ENCODE results near the gene TPPP3.

The TPPP3 gene

DNA sequence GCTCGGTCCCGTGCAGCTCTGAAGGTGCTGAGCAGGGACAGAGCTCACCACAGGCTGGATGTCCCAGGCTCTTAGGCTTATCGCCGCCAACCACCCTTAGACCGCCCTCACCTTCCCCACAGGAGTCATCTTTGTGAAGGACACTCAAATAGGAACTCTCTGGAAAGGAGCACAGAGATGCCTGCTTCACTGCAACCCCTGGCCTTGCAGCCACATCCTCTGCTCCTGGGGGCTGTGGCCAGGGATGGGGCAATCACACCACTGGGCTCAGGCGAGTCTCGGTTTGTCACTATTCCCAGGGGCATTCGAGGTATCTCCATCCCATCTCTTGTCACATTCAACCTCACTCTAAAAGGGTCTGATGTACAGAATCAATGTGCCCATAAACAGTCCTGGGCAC lies 12.0 kb upstream of the TPPP3 start:
- no peak for DNase-seq (ENCODE audit: low read depth, low spot score)

DNA sequence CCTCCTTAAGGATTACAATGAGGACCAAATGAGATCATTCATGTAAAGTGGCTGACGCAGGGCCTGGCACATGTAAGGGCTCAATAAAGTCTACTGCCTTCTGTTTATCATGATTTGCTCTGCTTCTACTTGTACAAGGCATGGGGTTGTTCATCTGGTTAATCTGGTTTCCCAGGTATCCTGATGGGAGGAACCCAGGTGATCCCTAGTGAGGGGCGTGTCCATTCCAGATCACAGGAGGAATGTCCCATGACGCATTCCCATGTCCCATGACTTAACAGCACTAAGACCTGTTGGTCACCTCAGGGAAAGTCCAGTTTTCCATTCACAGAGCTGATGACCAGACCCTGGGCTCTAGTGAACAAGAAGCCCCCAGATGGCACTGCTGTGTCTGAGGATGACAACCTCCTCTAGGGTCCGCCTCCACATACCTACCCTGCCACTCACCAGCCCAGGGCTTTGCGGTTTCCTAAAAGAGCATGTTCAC lies 11.5 kb upstream of the TPPP3 start:
- no peak for DNase-seq (ENCODE audit: low read depth, low spot score)

DNA sequence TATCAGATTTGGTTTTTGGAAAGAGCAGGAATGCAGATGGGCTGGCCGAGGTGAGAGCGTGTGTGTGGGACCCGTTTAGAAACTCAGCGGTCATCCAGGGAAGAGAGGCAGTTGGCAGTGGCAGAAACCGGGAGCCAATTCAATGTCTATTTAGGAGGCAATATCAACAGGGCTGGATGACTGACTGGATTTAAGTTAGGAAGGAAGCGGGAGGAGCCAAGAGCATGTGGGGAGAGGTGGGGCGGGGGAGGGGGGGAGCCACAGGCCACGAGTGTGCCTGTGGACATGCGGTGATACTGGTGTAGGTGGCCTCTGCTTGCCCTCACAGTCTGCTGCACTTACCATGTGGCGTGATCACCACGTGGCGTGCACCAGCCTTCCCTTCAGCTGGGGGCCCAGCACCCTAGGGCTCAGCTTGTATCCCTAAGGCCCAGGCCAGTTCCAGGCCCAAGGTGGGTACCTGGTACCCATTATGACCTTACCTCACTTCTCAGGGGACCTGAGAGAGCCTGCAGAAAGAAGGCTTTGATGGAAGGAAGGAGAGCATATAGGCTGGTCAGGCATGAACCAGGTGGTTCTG lies 10.8 kb upstream of the TPPP3 start:
- DNase-seq (ENCODE audit: low read depth, low spot score), result no peak

DNA sequence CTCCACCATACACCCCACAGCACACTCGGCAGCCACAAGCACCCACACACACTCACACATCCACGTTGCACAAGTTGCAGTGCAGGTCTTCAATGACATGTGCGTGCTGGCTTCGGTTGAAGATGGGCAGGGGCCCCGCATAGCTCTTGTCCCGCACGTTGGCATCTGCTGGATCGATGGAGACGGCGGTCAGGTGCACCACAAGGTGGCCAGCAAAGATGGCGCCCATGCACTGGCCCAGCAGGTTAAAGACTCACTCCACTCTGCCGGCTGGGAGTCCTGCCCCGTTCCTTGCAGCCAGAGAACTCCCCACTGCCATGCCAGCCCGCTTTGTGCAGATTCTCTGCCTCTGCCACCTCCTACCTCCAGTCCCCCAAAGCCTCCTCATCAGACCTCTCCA lies 7.6 kb upstream of the TPPP3 start:
- no peak for DNase-seq (ENCODE audit: low read depth, low spot score)

DNA sequence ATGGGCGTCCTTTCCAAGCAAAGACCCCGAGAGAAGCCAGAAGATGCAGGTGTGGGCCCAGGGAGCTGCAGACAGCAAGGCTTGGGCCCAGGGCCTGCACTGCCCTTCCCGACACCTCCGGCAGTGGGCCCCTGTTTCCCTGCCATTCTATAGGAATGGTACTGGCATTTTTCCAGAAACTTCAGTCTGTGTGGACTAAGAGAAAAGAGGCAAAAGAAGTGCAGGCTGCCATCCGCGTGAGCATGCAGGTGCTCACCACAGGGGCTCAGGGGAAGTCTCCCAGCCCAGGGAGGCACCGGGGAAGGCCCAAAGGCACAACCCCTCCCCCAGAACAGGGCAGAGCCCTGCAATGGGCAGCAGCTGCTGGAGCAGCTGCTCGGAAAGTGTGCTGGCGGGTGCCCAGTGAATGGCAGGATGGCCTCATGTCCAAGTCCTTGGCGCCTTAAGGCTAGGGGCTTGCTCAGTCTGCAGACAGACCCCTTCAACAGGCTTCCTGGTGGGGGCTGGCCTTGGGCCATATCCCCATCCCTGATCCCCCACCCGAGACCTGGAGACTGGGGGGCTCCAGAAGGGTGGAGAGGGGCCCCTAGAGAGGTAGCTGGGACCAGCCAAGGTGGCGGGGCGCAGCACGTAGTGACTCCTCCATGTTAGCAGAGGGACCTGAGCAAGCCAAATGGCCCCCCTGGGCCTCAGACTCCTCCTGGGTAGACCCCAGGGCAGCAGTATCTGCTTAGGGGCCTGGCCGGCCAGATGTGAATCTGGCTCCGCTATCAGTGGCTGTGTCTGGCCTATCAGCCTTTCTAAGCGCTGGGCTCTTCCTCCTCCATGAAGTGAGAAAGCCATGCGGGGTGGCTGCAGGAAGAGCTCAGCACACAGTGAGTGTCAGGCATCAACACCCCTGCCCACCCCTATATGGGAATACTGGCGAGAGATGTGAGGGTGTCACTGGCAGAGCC lies 6.7 kb upstream of the TPPP3 start:
- no peak for DNase-seq (ENCODE audit: low read depth, low spot score)

DNA sequence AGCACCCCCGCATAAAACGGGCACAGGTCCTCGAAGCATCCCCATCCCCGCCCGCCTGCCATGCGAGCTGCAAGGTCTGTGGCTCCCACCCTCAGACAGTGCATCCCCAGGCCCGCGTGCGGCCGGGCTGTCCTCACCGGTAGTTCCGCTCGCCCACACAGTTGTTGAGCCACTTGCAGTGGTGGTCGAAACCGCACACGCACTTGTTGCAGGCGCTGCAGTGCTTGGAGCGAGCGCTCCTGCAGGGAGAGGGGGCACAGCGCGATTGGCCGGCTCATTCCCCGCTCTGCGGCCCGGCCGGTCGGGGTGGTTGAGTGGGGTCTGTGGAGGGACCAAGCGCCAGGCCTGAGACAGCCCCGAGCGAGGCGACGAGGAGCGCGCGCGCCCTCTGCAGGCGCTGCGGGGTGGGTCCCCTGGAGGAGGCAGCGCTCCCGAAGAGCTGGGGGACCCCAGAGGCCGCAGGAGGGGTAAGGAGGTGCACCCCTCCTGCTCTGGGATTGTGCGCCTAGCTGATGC lies 6.0 kb upstream of the TPPP3 start:
- no peak for DNase-seq (ENCODE audit: low read depth, low spot score)

DNA sequence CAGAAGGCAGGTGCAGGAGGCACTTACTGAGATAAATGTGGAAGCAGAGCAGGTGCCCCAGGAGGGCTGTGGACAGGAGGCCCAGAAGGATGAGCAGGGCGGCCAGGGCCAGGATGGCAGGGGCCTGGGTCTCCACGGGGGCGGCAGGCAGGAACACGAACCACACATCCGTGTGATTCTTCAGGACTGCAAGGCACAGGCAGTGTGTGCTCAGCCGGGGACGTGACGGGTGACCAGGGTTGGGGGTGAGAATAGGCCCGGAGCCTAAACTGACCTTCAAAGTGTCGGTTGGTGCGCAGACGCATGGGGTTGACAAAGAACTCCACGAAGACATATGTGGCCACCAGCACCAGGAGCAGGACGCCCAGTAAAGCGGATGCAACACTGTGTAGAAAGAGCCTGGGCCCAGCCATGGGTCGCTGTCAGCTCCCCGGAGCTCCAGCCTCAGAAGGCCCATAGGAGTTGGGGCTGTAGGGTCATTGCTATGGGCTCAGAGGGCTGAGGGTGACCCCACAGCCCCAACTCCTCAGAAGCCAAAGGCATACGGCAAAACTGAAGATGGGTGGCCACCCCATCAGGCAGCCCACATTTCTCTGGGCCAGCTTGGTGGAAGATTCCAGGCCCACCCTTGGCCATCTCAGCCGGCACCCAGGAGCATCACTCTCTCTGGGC lies 5.4 kb upstream of the TPPP3 start:
- DNase-seq (ENCODE audit: low read depth, low spot score), result no peak

DNA sequence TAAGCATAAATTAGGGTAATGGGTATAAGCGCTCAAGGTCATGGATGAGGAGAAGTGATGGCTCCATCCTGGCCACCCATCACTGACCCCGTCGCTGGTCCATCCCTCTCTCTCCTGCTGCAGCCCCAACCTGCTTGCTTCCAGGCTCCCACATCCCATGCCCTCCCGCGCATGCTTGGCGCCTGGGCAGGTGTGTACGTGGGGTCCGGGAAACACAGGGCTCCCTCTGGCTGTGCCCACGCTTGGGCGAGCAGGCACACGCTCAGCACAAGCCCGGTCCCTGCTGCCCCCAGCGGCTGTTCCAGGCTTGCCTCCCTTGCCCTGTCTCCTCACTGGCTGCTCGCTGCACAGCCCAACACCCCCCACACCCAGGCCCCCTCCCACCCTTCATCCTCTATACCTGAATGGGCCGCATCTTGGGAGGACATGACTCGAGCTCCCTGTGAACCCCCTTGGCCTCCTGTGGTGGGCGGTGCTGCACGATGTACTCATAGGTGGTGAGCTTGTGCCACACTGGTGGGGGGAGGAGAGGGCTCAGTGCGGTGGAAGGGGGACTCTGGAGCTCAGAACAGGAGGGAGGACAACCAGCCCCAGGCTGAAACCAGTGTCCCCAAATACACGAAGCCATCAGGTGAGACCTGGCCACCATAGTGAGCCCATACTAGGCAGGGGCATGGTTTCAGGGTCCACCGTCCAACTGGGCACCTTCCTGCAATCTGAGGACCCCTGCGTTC lies 4.7 kb upstream of the TPPP3 start:
- no peak for DNase-seq (ENCODE audit: low read depth, low spot score)

DNA sequence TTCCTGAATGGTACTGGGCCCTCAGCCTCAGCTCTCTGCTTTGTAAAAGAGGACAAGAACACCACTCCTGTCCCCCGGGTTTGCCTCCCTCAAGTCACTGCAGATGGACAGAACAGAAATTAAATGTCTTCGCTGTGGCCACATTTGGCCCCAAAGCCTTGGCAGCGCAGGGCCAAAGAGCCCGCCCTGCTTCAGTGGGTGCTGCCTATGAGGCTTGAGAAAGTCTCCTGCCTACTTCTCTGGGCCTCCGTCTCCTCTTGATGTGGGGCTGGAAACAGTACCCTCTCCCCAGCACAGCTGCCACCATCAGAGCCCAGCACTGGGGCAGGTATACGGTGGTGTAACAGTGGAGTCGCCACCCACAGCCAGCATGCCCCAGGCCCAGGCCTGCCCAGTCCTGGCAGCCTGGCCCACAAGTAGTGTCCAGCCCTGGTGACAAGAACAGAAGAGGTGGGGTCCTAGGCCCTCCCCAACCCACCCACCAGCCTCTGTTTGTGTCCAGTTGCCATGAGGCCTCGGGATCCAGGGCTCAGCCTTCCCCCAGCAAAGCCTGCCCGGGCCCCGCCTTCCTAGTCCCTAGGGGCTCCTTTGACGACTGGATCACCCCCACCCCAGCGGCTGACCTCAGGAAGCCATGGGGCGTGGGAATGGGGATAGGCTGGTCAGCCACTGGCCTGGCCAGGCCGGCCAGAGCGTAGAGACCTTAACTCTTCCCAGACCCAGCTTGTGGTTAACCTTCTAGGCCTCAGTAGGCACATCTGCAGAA lies 3.9 kb upstream of the TPPP3 start:
- DNase-seq (ENCODE audit: low read depth, low spot score), result no peak

DNA sequence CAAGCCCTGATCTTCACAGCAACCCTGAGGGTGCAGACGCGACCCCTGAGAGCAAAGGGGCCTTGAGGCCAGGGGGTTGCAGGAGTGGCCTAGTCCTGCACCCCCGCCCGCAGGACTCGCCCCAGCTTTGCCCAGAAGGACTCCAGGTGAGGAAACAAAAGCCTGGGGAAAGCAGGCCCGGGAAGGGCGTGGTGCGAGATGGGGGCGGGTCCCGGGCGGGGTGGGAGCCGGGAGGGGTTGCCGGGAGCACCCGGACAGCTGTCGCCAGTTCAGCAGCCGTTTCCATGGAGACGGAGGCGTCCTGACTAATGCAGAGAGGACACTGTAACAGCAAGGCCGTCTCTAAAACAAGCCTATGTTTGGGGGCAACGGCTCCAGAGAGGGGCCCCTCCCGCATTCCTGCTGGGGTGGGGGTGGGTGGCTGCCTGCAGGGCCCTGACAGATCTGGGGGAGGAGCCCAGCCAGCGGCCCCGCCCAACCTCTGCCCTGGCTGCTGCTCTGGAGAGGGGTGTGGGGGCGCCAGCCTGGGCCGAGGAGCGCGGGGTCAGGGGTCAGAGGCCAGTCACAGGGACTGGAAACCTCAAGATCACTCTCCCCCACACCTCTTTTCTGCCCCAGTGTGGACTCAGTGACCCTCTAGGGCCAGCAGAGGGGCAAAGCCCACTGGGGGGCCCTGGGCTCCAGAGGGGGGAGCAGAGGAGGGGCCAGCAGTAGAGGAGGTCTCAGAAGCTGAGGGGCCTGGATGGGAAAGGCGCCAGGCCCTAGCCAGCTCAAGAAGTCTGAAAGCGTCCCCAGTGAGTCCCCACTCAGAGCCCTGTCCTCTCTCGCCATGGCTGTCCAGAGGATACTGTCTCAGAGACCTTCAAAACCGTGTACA lies 3.1 kb upstream of the TPPP3 start:
- DNase-seq (ENCODE audit: low read depth, low spot score), result no peak

DNA sequence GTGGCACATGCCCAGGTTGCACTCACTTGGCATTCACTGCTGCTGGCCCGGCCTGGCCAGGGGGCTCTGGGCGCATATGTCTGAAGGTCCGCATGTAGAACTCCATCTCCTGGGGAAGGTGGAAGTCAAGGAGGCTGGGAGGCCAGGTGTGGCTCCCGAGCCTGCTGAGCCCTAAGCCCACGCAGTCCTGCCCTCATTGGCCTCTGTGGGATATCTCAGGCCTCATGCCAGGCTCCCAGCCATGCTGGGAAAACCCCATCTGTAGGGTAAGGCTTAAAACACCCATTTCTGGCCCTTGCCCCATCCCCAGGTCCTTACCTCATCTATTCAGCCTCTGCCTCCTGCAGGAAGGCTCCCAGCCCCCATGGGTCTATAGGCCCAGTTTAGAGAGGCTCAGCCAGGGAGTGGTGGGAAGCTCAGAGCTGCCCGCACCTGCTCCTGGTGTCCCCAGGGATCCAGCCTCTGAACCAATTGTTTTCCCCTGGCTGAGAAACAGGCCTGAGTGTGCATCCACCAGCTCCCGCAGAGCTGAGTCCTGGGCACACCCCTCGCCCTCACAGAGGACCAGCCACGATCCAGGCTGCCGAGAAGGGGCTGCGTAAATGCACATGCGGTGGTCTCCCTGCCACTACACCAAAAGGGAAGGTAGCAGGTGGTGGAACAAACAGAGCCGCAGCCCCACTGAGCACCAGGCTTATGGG lies 2.3 kb upstream of the TPPP3 start:
- DNase-seq (ENCODE audit: low read depth, low spot score), result no peak

DNA sequence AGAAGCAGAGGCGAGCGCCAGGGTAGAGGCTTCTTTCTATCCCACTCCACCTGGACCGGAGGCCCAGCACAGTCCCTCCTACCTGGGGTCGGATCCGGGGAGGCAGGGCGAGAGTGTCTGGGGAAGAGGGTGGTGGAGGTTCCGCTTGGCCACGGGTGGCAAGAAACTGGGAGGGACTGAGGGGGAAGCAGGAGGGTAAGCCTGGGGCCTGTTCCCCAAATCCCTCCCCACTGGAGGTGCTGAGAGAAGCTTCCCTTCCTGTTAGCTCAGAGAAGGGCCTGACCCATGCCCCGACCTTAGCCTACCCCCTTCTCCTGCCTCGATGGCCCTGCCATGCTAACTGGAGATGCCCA lies 1.8 kb upstream of the TPPP3 start:
- no peak for DNase-seq (ENCODE audit: low read depth, low spot score)

DNA sequence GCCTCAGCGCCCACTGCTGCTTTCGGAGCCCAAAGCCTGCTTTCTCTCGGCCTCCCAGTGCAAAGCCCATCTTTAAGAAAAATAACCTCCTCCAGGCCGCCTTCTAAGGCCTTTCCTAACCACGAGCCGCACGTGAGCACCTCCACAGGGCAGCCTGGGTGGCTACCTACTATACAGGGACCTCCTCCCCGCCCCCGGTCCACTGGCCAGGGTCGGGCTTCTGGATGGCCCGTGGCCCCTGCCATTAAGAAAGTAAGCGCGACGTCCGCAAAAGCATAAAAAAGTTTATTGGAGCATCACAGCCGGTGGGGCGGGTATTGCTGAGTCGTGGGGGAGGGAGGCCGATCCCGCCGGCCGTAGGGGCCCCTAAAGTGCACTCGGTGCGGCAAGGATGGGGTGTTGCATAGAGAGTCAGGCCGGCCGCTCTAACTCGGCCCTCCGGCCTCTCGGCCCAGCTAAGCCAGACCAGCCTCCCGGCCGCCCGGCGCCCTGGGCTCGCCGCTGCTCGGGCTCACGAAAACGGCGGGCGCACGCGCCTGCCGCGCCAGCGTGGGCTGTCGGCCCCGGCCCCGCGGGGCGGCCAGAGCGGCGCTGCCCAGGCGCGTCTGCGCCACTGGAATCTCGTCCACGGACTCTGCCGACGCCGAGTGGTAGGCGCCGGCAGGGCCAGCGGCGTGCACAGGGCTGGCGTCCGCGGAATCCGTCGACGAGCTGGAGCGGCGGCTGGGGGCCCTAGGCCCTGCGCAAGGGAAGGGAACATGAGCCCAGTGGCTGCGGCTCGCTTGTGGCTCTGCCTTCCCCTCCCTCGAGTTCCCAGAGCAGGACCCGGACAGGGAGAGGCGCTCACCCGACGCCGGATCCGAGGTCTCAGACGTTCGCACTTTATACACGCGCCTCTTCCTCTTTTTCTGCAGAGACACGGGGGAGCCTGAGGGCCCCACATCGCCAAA lies 1.1 kb upstream of the TPPP3 start:
- no peak for DNase-seq (ENCODE audit: low read depth, low spot score)

DNA sequence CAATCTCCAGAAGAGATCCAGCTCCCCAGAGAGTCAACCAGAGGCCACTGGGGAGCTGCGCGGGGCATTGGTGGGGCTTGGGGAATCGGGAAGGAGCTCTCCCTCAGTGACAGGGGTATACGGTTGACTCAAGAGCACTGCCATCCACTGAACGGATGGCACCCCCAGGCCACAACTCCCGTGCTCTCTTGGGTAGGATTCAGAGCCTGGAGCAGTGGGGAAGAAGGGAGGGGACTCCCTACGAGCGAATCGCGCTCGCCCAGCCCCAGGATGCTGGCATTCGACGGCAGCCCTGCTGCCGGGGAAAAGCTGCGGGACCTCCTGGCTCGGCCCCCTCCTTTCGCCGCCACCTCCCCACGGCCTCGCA lies 473 bp upstream of the TPPP3 start:
- DNase-seq (ENCODE audit: low read depth, low spot score), result no peak

DNA sequence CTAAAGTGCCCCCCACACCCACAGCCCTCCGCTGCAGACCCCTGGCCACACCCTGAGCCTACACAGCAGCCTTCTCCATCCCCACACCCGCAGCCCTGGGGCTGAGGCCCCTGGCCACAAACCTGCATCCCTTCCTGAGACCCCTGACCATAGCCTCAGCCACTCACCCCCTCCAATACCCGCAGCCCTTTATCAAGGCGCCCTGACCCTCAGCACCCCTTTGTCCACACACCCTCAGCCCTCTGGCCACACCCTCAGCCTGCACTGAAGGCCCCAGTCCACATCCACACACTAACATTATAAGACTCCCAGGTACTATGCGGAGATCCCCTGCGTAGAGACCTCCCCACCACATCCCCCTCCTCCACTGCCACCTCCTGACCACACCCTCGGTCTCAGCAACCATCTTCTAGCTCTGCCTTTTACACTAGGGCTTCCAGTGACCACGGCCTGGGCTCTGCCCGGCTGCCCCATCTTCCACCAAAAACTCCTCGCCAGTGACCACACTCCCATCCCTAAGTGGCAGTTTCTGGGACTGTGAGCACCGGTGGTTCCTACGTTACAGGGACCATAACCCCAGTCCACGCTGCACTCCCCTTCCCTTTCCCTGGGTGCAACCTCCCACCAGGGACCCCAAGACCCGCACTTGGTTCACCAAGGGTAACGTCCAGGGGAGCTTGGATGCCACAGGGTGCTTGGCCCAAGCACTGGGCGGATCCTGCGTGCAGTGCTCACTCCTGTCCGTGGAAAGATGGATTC lies 818 bp downstream of the TPPP3 start:
- DNase-seq (ENCODE audit: low read depth, low spot score), result no peak

DNA sequence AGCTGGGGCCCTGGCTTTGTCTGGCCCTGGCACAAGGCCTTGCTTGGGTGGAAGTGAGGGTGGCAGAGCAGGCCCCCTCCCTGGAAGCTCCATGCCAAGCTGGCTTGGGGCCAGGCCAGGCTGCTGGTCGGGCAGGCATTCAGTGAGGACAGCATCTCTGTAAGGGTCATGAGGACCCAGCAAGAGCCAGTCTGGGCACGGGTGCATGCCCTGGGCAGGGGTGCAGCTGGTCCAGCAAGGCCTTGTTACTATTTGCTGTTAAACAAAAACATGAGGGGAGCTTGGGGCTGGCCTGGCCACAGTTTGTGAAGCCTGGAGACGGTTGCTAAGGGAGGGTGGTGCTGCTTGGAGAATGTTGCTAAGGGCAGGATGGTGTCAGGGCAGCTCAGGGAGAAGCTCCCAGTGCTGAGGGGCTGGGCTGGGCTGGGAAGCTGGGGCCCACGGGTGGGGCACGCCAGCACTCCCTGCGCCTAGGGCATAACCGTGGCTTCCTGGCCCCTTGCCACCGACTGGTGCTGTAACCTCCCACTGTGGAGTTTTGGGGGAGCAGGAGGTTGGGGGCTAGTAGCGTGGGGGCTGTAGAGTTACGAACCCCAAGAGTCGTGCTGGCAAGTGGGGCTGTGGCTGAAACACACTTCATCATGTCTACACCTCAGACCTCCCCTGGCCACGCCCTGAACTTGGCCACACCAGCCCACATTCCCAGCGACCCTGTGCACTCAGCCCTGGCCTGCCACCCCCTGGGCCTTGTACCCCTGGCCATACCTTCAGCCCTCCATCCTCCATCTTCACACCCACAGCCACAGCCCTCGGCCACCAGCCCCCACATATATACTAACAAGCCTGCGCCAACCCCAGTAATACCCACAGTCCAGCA lies 1.6 kb downstream of the TPPP3 start:
- no peak for DNase-seq (ENCODE audit: low read depth, low spot score)
